Measurements from ENCODE around the gene MYZAP. TPM values are rescaled to one million over a fixed set of nuclear protein-coding genes. Genes with fewer than 3 reads are reported as not detected.

The MYZAP gene
- total and polyA plus RNA-seq, 2 of the 4 experiments (the other 2 are of a cell fraction): not detected

DNA sequence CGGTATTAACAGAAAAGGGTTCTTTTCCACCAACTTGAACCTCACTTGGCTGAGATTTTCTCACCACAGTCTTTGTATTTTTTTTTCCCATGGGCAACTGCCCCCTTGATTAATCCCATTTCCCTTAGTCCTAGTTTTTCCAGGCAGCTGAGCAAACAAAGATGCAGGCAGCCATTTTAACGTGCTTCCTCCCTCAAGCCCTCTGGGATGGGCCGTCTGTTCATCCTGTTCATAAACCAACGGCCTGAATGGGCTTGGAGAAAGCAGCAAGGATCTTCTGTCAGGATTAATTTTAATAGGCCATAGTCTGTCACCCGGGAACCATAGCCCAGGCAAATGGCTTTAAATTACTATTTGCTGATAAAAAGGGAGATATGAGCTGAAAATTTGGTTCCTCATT lies 104.4 kb downstream of the MYZAP start:
- no peak overlapping the region for H4K5ac ChIP-seq (ENCODE audit: low read depth, low read length)
- H2BK5ac ChIP-seq (ENCODE audit: low read depth, low read length, poor library complexity, severe bottlenecking): no peak overlapping the region
- no peak overlapping the region for H3K4me2 ChIP-seq (ENCODE audit: low read depth, low read length)
- dilution Hi-C loops (cut with HindIII; ENCODE audit: low sequenced_read_pairs, unreplicated experiment): no loop called here
- no peak overlapping the region for H4K91ac ChIP-seq (ENCODE audit: insufficient read depth, low read depth, low read length)
- peaks cover 3% of the 10 kb centered on the region; the same call in 1 of the 2 replicates for H3K27me3 ChIP-seq (ENCODE audit: control insufficient read depth, insufficient read depth, low read length)
- in situ Hi-C loops (cut with MboI; ENCODE audit: low sequenced_read_pairs): no loop called here
- no peak overlapping the region for H2AK5ac ChIP-seq (ENCODE audit: low read depth, low read length)
- no peaks in the 10 kb centered on the region for H3K79me1 ChIP-seq (ENCODE audit: low read depth in 1 of 2, low read length in 2 of 2)
- no peaks in the 10 kb centered on the region for H4K20me1 ChIP-seq (ENCODE audit: insufficient read depth, low read length)
- ATAC-seq (ENCODE audit: low read depth) (no peak), DNase-seq (no peak)
- H2AFZ ChIP-seq (replicated peaks; ENCODE audit: low read length, poor library complexity): no peak overlapping the region
- no CpG with 5 or more reads among the region's 5 CpGs for WGBS, 2 experiments (ENCODE audit: extremely low coverage in 2 of 2, insufficient read length in 1 of 2)
- no peak overlapping the region for H3K56ac ChIP-seq (ENCODE audit: extremely low read depth, insufficient read depth, low read length)
- CTCF ChIA-PET: no interaction called here
- H2AK9ac ChIP-seq (replicated peaks; ENCODE audit: low read depth, low read length, poor library complexity): no peak overlapping the region
- no peaks in the 10 kb centered on the region for H3K9me1 ChIP-seq (ENCODE audit: insufficient read depth, low read length)
- no peak overlapping the region for H2BK20ac ChIP-seq (ENCODE audit: low read depth, low read length)
- no peak overlapping the region for H3K27ac ChIP-seq (ENCODE audit: insufficient read depth, low read length)
- H3K4me3 ChIP-seq (ENCODE audit: insufficient read depth, low read depth, low read length): no peak overlapping the region
- H2BK120ac ChIP-seq (ENCODE audit: low read depth, low read length): no peak overlapping the region
- intact Hi-C loops (cut with micrococcal nuclease): no loop called here
- no peak overlapping the region for H3K4ac ChIP-seq (ENCODE audit: low read depth, low read length)
- TF ChIP-seq, protein P1, sequence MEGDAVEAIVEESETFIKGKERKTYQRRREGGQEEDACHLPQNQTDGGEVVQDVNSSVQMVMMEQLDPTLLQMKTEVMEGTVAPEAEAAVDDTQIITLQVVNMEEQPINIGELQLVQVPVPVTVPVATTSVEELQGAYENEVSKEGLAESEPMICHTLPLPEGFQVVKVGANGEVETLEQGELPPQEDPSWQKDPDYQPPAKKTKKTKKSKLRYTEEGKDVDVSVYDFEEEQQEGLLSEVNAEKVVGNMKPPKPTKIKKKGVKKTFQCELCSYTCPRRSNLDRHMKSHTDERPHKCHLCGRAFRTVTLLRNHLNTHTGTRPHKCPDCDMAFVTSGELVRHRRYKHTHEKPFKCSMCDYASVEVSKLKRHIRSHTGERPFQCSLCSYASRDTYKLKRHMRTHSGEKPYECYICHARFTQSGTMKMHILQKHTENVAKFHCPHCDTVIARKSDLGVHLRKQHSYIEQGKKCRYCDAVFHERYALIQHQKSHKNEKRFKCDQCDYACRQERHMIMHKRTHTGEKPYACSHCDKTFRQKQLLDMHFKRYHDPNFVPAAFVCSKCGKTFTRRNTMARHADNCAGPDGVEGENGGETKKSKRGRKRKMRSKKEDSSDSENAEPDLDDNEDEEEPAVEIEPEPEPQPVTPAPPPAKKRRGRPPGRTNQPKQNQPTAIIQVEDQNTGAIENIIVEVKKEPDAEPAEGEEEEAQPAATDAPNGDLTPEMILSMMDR (conservative IDR thresholded peaks at IDR 0.05; ENCODE audit: low read depth, low read length): no peak
- TF ChIP-seq FOS (IDR thresholded peaks at IDR 0.05; ENCODE audit: low read depth, low read length) (no peak), CEBPB (IDR thresholded peaks at IDR 0.05; ENCODE audit: low read depth, low read length) (no peak), USF2 (IDR thresholded peaks at IDR 0.05; ENCODE audit: low read depth, low read length) (no peak), POLR2A (IDR thresholded peaks at IDR 0.05; ENCODE audit: low read depth, low read length) (no peak), MXI1 (IDR thresholded peaks at IDR 0.05; ENCODE audit: borderline replicate concordance, low read depth, low read length) (no peak)
- no peak overlapping the region for H2BK15ac ChIP-seq (ENCODE audit: low read depth, low read length)
- H3K14ac ChIP-seq (replicated peaks; ENCODE audit: low read depth, low read length): no peak overlapping the region
- no peaks in the 10 kb centered on the region for H3K4me1 ChIP-seq (ENCODE audit: control insufficient read depth, insufficient read depth, low read length)
- H3K36me3 ChIP-seq (ENCODE audit: control insufficient read depth, insufficient read depth, low read length): no peaks in the 10 kb centered on the region
- POLR2A ChIA-PET (ENCODE audit: unreplicated experiment): no interaction called here
- H3K23ac ChIP-seq (ENCODE audit: low read depth, low read length): no peak overlapping the region
- H4K8ac ChIP-seq (ENCODE audit: low read depth in 2 of 2, low read length in 2 of 2): no peak overlapping the region
- H3K18ac ChIP-seq (ENCODE audit: low read depth, low read length): no peak overlapping the region
- no peak overlapping the region for H3K9ac ChIP-seq (ENCODE audit: low read depth, low read length)
- no TSS peak for BruUV-seq (replicated peaks)
- no peaks in the 10 kb centered on the region for H3K9me3 ChIP-seq (ENCODE audit: control insufficient read depth, insufficient read depth, low read length)
